GM19043 (cell line): ENCODE measurements around the gene TNIK.

Source experiments
- ATAC-seq: cut with Tn5 transposase; IDR thresholded peaks from one replicate; pipeline ENCODE4 v1.9.1; 2021; ENCODE audit warnings: low read depth; ENCODE audit not compliant: unreplicated experiment

The TNIK gene

DNA sequence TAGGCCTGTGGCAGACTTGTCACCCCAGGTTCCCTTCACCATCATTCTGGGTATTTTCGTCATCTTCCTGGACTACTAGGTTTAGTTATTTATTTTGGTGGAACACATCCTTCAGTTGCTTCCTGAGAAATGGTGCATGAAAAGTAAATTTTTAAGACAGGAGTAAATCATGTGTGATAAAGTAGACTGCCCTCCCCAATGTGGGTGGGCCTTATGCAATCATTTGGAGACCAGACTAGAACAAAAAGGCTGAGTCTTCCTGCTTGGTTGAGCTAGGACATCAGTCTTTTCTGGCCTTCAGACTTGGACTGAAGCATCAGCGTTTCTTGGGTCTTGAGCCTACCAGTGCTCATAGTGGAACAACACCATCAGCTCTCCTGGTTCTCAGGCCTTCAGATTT, 382.9 kb downstream of the TNIK start:
- ATAC-seq: no peak

DNA sequence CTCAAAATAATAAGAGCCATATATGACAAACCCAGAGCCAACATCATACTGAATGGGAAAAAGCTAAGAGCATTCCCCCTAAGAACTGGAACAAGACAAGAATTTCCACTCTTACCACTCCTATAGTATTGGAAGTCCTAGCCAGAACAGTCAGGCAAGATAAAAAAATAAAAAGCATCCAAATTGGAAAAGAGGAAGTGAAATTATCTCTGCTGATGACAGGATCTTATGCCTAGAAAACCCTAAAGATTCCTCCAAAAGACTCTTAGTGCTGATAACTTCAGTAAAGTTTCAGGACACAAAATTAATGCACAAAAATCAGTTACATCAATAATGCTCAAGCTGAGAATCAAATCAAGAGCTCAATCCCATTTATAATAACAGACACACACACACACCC, 387.8 kb downstream of the TNIK start:
- no peak for ATAC-seq

DNA sequence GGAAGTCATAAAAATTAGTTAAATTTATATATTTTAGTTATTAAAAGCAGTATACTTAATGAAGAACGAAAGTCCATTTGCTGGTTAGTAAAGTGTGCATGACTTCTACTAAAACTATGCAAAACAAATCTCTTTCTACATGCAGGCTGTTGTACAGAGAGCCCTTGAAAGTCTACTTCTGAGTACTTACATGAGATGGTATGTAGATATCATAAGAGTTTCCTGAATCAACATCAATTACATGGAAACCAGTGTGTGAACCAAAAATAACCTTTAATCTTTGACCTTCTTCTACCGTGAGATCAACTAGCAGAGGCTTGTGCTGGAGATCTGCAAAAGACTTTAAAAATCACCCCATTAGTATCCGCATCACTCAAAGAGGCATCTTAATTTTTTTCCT, 391.5 kb downstream of the TNIK start:
- no peak for ATAC-seq

DNA sequence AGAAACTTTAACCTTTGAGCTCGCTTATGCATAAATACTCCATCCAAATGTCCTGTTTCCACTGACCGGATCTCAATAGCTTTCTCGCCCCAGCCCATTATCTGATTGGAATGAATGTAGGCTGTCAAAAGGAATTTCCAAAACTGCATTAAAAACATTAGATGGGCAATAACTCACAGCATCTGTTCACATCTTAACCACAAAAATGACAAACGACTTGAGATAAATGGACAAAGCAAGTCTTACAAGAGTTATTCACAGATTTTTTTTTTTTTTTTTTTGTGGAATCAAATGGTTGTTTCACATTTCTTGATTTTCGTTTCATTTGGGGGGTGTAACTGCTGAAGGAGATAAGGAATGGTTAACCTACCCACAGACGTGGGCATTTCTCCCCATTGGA, 394.0 kb downstream of the TNIK start:
- no peak for ATAC-seq

DNA sequence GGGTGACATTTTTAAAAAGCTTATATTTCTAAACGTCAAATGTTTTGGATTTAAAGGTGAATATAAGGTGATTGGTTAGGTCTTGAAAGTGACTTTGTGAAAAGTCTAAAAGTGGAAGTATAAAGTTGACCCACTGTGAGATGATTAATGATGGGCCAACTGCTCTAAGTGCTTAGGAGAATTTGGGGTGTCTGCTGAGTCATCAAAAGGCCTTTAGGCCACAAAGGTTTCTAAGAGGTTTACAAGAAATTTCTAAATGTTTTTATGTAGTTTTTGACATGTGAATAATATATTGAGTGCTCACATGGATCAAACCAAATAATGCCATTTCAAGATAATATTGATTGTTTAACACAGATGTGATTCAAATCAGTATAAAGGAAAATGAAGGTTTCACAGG, 394.5 kb downstream of the TNIK start:
- no peak for ATAC-seq

DNA sequence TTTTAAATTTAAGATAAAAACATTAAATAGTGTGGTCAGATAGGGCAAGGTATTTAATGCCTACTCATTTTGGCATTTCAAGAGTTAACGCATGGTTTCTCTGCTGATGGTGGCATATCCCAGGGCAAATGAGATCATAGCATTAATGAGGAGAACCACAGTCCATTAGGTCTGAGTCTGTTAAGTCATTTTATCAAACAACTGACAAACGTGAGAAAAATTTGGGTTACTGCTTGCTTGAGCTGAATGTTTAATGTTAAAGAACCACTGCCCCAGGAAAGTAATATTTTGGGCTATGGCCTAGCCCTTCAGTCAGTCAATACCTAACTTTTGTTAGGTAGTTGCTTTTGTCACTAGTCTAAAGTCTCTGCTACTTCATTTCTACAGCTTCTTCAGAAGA, 395.7 kb downstream of the TNIK start:
- ATAC-seq: no peak

DNA sequence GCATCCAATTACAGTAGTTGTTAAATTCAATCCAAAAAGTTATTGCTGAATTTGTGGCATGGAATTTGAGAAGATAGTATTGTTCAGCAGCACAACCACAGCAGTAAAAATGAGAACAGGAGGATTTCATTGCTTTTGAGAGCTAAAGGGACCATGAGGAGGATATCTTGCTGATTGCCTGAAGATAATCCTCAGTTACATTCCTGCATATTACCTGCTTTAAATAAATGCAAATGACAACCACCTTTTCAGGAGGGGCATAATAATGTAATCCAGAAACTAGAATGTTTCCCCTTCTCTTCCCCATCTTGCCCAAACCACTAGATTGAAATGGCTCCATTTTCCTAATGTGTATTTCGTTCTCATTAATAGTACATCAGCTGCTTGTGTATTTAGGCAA, 398.5 kb downstream of the TNIK start:
- no peak for ATAC-seq

DNA sequence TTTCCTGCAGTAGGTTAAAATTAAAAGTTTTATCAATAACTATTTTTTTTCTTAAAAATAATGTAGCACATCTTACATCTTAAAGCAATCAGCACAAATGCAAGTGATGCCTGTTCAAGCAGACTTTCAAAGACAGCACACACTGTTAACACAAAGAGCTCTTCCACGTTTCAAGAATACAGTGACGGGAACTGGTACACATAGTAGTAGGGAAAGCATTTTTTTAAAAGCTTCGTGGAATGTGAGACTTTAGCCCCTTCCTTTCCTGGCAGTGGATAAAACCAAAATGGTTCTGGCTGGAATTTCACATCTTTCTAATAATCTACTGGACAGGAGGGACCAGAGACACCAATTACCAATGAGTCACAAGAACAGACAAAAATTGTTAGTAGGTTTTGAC, 400.2 kb downstream of the TNIK start:
- no peak for ATAC-seq

DNA sequence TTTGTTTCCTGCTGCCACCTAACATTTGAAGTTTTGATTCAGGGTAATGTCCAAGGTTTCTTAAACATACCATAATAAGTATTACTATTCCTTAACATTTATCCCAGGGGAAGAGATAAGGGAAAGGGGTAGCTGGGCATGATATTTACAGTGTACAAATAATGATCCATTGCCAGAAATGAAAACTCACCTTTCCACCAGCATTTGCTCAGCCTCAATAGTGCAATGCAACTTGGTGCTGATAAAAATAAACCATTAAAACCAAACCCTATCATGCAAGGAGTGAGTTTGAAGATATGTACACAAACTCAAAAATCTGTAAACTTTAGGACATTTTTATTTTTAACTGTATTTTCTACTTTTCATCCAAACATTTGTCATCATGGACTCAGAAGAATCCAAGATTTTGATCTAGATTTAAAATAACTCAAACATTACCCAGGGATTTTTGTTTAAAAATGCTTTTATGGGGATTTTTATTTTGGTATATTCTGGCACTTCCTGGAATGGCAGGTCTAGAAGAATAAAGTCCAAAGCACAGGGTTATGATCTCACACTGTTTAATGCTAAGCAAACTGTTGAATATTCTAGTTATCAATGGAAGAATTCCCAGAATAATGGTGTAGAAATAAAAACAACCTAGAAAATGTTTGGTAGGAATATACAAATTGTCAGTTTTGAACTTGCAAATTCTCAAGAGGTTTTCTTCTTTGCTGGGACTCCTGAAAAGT, 401.2 kb downstream of the TNIK start:
- no peak for ATAC-seq

DNA sequence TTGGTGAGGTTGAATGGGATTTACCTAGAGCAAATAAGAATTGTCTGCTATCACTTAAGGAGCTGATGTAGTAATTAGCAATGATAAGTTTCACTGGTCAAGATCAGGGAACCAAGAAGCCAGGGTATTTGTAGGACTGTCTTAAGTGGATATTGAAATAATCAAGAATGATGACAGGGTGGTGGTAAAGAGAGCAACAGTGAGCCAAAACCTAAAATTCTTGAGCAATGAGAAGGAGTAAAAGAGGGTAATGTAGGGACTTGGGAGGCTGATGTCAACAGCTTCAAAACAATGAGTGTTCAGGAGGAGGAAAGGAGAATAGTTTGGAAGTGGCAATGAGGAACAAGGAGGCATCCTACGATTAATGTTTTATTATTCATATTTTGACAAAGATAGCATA, 402.1 kb downstream of the TNIK start:
- ATAC-seq: no peak

DNA sequence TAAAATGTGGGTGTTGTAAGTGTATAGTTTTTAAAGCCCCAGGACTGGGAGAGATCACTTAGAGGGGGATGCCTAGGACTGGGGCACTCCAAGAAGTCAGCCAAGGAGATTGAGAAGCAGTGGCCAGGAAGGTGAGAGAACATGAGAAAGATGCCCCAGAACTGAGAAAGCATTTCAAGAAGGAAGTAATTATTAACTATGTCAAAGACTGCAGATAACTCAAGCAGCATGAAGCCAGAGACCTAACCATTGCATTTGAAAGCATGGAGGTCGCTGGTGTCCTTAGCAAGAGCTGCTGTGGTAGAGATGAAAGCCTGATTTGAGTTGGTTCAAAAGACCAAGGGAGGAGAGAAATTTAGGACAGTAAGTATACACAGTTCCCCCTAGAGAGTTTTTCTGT, 403.1 kb downstream of the TNIK start:
- ATAC-seq: no peak

DNA sequence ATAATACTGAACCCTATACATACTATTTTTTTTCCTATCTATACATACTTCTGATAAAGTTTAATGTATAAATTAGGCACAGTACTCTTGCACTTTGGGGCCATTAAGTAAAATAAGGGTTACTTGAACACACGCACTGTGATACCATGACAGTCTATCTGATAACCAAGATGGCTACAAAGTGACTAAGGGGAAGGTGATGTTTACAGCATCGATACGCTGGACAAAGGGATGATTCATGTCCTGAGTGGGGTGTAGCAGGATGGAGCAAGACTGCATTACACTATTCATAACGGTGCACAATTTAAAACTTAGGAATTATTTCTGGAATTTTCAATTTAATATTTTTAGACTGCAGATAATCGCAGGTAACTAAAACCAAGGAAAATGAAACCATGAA, 403.7 kb downstream of the TNIK start:
- no peak for ATAC-seq

DNA sequence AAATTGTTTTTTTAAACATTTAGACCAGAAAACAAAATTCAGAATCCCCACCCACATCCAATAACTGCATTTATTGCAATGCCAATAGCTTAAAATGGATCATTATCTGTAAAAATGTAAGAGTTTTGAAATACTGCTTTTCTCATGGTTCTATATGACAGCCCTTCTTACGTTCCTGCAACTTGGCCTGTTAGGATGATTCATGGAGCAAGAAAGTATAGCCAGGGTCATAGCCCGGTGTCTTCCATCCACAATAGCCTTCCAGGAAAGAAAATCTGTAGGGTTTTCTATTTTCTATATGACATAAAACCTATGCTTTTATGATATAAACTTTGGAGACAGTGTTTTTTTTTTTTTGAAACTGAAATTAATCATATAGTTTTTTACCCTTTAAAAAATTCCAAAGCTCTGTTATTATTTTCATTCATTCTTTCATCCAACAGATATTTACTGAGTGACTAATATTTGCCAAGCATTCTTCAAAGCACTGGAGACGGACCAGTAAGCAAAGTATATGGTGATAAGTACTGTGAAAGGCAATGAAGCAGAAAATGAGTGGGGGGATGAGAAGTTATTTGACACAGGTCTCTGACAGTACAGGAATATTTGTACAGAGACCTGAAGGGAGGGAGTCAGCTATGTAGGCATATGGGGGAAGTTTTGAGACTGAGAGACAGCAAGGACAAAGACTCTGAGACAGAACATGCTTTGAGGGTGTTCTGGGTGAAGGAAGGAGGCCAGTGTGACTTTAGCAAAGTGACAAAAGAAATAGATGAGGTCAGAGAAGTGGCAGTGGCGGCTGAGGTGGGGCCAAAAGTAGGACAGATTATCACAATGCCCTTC, 404.6 kb downstream of the TNIK start:
- ATAC-seq: no peak

DNA sequence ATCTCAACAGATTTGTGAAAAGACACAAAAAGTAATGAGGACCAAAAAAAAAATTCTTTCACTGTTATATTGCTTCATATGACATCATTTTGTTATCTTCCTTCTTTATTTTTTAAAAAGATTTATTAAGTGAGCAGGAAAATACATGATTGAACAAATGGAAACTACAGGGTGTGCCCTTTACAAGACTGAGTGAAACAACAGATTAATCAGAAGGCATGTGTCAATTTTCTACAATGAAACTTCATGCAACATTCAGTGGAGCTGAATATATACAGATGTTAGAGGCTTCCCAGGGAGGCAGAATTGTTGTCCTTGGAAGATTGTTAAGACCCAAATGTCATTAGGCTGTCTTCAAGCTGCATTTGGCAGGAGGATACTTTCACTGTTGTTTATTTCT, 405.3 kb downstream of the TNIK start:
- no peak for ATAC-seq

DNA sequence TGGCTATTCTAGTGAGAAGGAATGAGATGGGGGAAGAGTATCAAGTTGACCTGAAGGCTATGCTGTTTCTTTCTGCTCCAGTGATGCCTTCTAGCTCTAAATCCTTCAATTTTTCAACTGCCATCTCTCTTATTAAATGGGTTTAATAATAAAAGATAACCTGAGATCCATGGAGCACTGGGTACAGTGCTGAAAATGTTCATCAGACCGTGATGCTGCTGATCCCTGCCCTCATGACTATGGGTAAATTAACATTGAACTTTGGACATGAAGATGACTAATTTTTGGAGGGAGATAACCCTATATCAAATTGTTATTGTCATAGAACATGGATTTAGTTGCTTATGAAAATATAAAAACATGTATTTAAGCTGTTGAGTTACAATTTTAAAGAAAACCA, 406.0 kb downstream of the TNIK start:
- ATAC-seq: no peak

DNA sequence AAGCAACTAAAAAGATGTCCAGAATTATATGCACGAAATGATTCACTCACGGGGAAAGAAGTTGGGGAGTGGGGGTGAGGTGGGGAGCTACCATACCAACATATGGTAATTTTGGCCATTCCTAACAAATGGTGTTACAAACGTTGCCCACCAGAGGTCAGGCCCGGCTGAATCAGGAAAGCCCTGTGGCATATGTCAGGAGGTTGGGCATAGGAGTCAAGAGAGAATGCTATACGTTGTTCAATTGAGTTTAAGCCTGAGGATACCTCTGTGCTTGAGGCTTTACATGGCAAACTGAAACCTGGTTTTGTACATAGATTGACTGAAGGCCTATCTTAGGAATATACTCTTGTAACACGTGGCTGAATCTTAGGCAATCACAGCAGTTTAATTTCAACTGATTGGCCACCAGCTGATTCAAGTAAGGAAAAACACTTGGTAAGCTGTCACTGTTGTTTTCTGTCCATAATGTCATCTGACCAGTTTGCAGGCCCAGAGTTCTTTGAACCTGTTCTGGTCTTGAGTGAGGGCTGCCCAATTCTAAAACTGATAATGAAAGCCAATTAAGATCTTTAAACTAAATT, 410.3 kb downstream of the TNIK start:
- ATAC-seq: no peak

DNA sequence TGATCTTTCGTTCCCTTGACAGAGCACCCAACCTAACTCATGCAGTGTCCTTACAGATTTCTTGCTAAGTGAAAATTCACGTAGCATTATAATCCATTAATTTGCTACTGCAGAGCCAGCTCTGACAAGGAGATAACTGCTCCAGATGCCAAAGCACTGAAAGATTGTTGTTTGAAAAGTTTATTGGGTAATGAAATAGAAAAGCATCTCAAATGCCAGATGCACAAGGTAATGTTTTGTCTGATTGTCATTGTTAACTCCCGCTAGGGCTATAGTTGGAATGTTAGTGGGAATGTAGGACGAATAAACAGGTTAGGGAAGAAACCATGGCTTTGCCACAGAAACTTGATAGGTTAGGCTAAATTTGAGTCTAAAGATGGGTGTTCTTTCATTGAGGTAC, 413.4 kb downstream of the TNIK start:
- ATAC-seq: no peak

DNA sequence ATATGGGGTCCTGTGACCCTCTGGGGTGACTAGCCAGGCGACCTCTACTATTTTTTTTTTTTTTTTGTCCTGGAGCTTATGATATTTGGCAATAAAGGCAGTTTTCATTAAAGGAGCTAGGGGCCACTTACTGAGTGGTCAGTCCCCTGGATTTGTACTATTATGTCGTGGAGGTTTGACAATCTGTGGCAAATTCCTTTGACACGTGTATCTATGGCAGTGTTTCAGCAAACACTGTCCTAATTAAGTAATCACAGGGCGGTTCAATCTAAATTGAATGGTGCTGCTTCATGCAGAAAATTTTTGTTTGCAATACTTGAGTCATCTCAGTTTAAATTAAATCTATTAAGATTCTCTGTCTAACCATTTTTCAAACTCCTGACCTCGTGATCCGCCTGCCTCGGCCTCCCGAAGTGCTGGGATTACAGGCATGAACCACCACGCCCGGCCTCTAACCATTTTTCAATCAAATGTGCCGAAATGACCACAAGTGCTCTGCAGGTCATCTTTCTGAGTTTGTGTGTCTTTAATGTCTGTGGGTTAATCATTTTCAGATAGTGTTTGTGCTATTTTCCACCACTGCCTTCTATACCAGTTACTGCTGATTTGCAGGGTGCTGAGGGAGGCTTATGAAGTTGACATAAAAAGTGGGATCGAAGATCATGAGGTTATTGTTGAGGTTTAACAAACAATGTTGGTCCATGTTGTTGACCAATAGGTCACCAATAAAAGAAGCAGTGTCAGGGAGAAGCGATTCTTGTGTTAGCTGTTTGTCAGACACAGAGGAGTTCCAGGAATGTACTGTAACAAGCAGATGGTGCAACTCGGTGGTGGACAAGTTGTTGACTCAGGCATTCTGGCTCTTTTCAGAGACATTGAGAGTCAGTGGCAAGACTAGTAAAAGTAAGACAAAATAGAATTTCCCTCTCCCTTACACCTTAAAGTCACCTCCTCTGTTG, 415.1 kb downstream of the TNIK start:
- ATAC-seq: no peak

DNA sequence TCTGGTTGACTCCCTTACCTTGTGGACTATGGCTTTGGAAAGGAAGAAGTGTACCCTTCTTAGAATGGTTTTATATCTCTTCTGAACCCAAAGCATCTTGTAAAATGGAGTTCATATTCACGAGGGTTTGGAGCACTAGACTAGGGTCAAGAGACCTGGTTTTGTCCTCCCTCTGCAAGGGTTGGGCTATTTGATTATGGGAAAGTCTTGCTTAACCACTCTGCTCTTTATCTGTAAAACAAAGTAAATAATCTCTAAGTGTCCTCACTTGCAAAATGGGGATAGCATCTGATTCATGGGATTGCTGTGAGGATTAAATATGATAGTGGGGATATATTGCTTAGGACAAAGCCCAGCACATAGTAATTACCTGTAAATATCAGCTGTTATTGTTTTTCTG, 415.8 kb downstream of the TNIK start:
- no peak for ATAC-seq

DNA sequence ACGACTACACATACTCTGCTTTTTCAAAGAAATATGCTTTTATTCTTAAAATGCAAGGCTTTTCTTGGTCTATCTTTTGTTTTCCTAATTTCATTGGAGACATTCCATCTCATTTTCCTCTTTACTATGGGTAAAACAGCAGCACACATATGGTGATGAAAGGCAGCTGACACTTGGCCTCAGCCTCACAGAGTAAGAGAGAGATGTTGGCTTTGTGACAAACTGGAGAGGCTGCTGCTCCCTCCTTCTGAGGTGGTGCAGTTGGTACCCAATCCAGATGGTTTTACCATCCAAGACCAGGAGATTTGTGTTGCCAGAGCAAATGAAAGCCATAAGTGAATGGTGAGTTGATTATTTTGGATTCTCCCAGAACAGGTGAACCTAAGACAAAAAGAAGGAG, 420.5 kb downstream of the TNIK start:
- ATAC-seq: no peak

DNA sequence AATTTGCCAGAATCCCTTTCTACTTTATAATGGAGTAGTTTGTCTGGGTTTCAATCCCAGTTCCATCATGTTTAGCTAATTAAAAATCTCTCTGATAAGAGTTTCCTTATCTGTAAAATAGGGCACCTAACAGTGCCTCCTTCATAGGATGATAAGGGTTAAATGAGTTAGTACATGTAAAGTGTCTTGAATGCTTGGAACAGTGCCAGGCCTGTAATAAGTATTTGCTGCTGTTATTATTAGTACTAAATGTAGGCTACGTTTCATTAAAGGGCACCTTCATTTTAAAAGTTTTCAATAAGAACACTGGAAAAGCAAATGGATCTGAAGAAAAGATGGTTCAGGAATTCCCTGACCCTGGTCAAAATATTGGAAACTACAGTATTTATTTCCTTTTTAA, 421.9 kb downstream of the TNIK start:
- ATAC-seq: no peak
